IgD-negative memory B cell (primary cell): ENCODE data around the gene NT5DC4. TPM values are rescaled to one million over a fixed set of nuclear protein-coding genes. Genes with fewer than 3 reads are reported as not detected.
"Not testable (repeated sequence)": the region's sequence is repeated elsewhere in the genome, so short reads cannot be mapped to it uniquely, and the experiment has no call there.

Experiments
- H3K27ac Mint-ChIP-seq, 3 donors: one replicate each; pipeline ENCODE4 v1.8.0; 2020 to 2022; ENCODE audit warnings: mild to moderate bottlenecking in 3 of 3, mixed read lengths in 3 of 3, moderate library complexity in 1 of 3
- H3K27me3 Mint-ChIP-seq: one replicate; pipeline ENCODE4 v1.8.0; 2021; ENCODE audit warnings: mixed read lengths
- H3K36me3 Mint-ChIP-seq: one replicate; pipeline ENCODE4 v1.8.0; 2020; ENCODE audit warnings: mild to moderate bottlenecking, mixed read lengths
- H3K4me1 Mint-ChIP-seq, 3 donors: one replicate each; pipeline ENCODE4 v1.8.0; 2020 to 2022; ENCODE audit warnings: mixed read lengths in 3 of 3, mild to moderate bottlenecking in 1 of 3
- H3K4me3 Mint-ChIP-seq, 4 donors: one replicate each; pipeline ENCODE4 v1.8.0; 2020 to 2022; ENCODE audit warnings: mild to moderate bottlenecking in 4 of 4, mixed read lengths in 4 of 4, moderate library complexity in 3 of 4
- H3K9me3 Mint-ChIP-seq, 3 donors: one replicate each; pipeline ENCODE4 v1.8.0; 2020 to 2021; ENCODE audit warnings: mixed read lengths in 3 of 3, mild to moderate bottlenecking in 1 of 3
- polyA plus RNA-seq: library from polyadenylated mRNA; unstranded; fragments of 300-500 nt; fragmentation: Illumina TruSeq; gene quantifications from one replicate; pipeline ENCODE4 v1.2.3, GENCODE V29; 2021

Gene NT5DC4
- polyA plus RNA-seq, 1 donor from 2014 or later, result not detected

- Mint-ChIP-seq H3K27ac (no peak overlapping the region), H3K36me3 (no peaks in the 10 kb centered on the region), H3K27me3 (no peaks in the 10 kb centered on the region), H3K9me3 (peaks cover 0 to 2% (median 0%) of the 10 kb centered on the region in 3 donors), H3K4me3 (peak overlapping the region in 1 of 4 donors; percentile 35), H3K4me1 (peaks cover 6 to 22% (median 15%) of the 10 kb centered on the region in 3 donors)
Measured at GRCh38 chr2:112691881-112692281, 28.9 kb upstream of the NT5DC4 start.

GRCh38 chr2:112692495-112692911 is 28.3 kb upstream of the NT5DC4 start:
- no peak overlapping the region for H3K4me3 Mint-ChIP-seq
- H3K9me3 Mint-ChIP-seq, result peaks cover 0 to 2% (median 0%) of the 10 kb centered on the region in 3 donors
- H3K4me1 Mint-ChIP-seq, result peaks cover 6 to 22% (median 15%) of the 10 kb centered on the region in 3 donors
- peak overlapping the region in 1 of 3 donors; percentile 13 for H3K27ac Mint-ChIP-seq
- H3K36me3 Mint-ChIP-seq, result no peaks in the 10 kb centered on the region
- no peaks in the 10 kb centered on the region for H3K27me3 Mint-ChIP-seq

- Mint-ChIP-seq H3K4me3 (no peak overlapping the region), H3K4me1 (peaks cover 6 to 22% (median 12%) of the 10 kb centered on the region in 3 donors), H3K27me3 (no peaks in the 10 kb centered on the region), H3K9me3 (peaks cover 0 to 2% (median 0%) of the 10 kb centered on the region in 3 donors), H3K36me3 (no peaks in the 10 kb centered on the region), H3K27ac (peak overlapping the region in 1 of 3 donors; percentile 13)
Measured at GRCh38 chr2:112692918-112693317, 27.9 kb upstream of the NT5DC4 start.

GRCh38 chr2:112693596-112693995 is 27.2 kb upstream of the NT5DC4 start:
- Mint-ChIP-seq H3K9me3 (peaks cover 0 to 2% (median 0%) of the 10 kb centered on the region in 3 donors), H3K4me3 (peak overlapping the region in 1 of 4 donors; percentile 74), H3K4me1 (peaks cover 6 to 22% (median 15%) of the 10 kb centered on the region in 3 donors), H3K36me3 (no peaks in the 10 kb centered on the region), H3K27me3 (no peaks in the 10 kb centered on the region), H3K27ac (no peak overlapping the region)

GRCh38 chr2:112694182-112694581 is 26.6 kb upstream of the NT5DC4 start:
- Mint-ChIP-seq H3K36me3 (no peaks in the 10 kb centered on the region), H3K4me1 (peaks cover 11 to 28% (median 20%) of the 10 kb centered on the region in 3 donors), H3K4me3 (no peak overlapping the region), H3K27me3 (no peaks in the 10 kb centered on the region), H3K27ac (no peak overlapping the region), H3K9me3 (peaks cover 0 to 2% (median 0%) of the 10 kb centered on the region in 3 donors)

GRCh38 chr2:112698834-112699515 is 21.8 kb upstream of the NT5DC4 start:
- peaks cover 30 to 38% (median 31%) of the 10 kb centered on the region in 3 donors for H3K4me1 Mint-ChIP-seq
- no peaks in the 10 kb centered on the region for H3K27me3 Mint-ChIP-seq
- H3K27ac Mint-ChIP-seq, result peak overlapping the region; percentile 54 to 95 (median 90)
- H3K4me3 Mint-ChIP-seq, result peak overlapping the region in 3 of 4 donors; percentile 19 to 37 (median 26)
- no peaks in the 10 kb centered on the region for H3K36me3 Mint-ChIP-seq
- H3K9me3 Mint-ChIP-seq, result peaks cover 0 to 2% (median 0%) of the 10 kb centered on the region in 3 donors

GRCh38 chr2:112699984-112700667 is 20.7 kb upstream of the NT5DC4 start:
- Mint-ChIP-seq H3K36me3 (no peaks in the 10 kb centered on the region), H3K27me3 (no peaks in the 10 kb centered on the region), H3K27ac (peak overlapping the region; percentile 90 to 95 (median 94)), H3K9me3 (peaks cover 0 to 2% (median 0%) of the 10 kb centered on the region in 3 donors), H3K4me1 (peaks cover 31 to 38% (median 32%) of the 10 kb centered on the region in 3 donors), H3K4me3 (peak overlapping the region; percentile 47 to 68 (median 61))

- Mint-ChIP-seq H3K27me3 (peaks cover 2% of the 10 kb centered on the region), H3K9me3 (peaks cover 0 to 2% (median 0%) of the 10 kb centered on the region in 3 donors), H3K27ac (peak overlapping the region; percentile 90 to 95 (median 94)), H3K36me3 (no peaks in the 10 kb centered on the region), H3K4me3 (peak overlapping the region in 3 of 4 donors; percentile 42 to 72 (median 68)), H3K4me1 (peaks cover 36 to 44% (median 41%) of the 10 kb centered on the region in 3 donors)
Measured at GRCh38 chr2:112701052-112701451, 19.8 kb upstream of the NT5DC4 start.

- Mint-ChIP-seq H3K9me3 (no peaks in the 10 kb centered on the region), H3K4me3 (no peak overlapping the region), H3K27ac (no peak overlapping the region), H3K27me3 (peaks cover 2% of the 10 kb centered on the region), H3K36me3 (no peaks in the 10 kb centered on the region), H3K4me1 (peaks cover 58 to 62% (median 59%) of the 10 kb centered on the region in 3 donors)
Measured at GRCh38 chr2:112703684-112704083, 17.1 kb upstream of the NT5DC4 start.

- Mint-ChIP-seq H3K27me3 (peaks cover 2% of the 10 kb centered on the region), H3K27ac (peak overlapping the region in 1 of 3 donors; percentile 72), H3K4me3 (peak overlapping the region in 1 of 4 donors; percentile 9), H3K36me3 (no peaks in the 10 kb centered on the region), H3K4me1 (peaks cover 44 to 53% (median 51%) of the 10 kb centered on the region in 3 donors), H3K9me3 (no peaks in the 10 kb centered on the region)
Measured at GRCh38 chr2:112705575-112705974, 15.2 kb upstream of the NT5DC4 start.

- Mint-ChIP-seq H3K4me1 (peaks cover 41 to 54% (median 50%) of the 10 kb centered on the region in 3 donors), H3K9me3 (no peaks in the 10 kb centered on the region), H3K4me3 (peak overlapping the region in 3 of 4 donors; percentile 4 to 58 (median 50)), H3K36me3 (peaks cover 1% of the 10 kb centered on the region), H3K27ac (peak overlapping the region in 2 of 3 donors; percentile 8 to 54), H3K27me3 (peaks cover 2% of the 10 kb centered on the region)
Measured at GRCh38 chr2:112706170-112706664, 14.6 kb upstream of the NT5DC4 start.

- H3K36me3 Mint-ChIP-seq, H3K27me3 Mint-ChIP-seq, H3K27ac Mint-ChIP-seq, H3K9me3 Mint-ChIP-seq: not testable (repeated sequence)
- peak overlapping the region in 3 of 4 donors; percentile 4 to 45 (median 45) for H3K4me3 Mint-ChIP-seq
- peaks cover 39 to 54% (median 48%) of the 10 kb centered on the region in 3 donors for H3K4me1 Mint-ChIP-seq
Measured at GRCh38 chr2:112706947-112707346, 13.9 kb upstream of the NT5DC4 start.

GRCh38 chr2:112708968-112709367 is 11.9 kb upstream of the NT5DC4 start:
- H3K27me3 Mint-ChIP-seq, result peaks cover 4% of the 10 kb centered on the region
- no peaks in the 10 kb centered on the region for H3K9me3 Mint-ChIP-seq
- peak overlapping the region; percentile 22 to 89 (median 76) for H3K4me3 Mint-ChIP-seq
- peak overlapping the region; percentile 16 to 92 (median 74) for H3K27ac Mint-ChIP-seq
- peaks cover 2% of the 10 kb centered on the region for H3K36me3 Mint-ChIP-seq
- H3K4me1 Mint-ChIP-seq, result peaks cover 38 to 60% (median 53%) of the 10 kb centered on the region in 3 donors

- H3K27ac Mint-ChIP-seq, result peak overlapping the region in 1 of 3 donors; percentile 18
- H3K36me3 Mint-ChIP-seq, result peaks cover 2% of the 10 kb centered on the region
- H3K27me3 Mint-ChIP-seq, result peaks cover 4% of the 10 kb centered on the region
- H3K9me3 Mint-ChIP-seq, result no peaks in the 10 kb centered on the region
- peak overlapping the region in 3 of 4 donors; percentile 22 to 89 (median 79) for H3K4me3 Mint-ChIP-seq
- H3K4me1 Mint-ChIP-seq, result peaks cover 38 to 58% (median 53%) of the 10 kb centered on the region in 3 donors
Measured at GRCh38 chr2:112709703-112710102, 11.1 kb upstream of the NT5DC4 start.
